Osteocyte (in vitro differentiated cells): ENCODE measurements around the gene CCDC27. TPM values are rescaled to one million over a fixed set of nuclear protein-coding genes. Genes with fewer than 3 reads are reported as not detected.
A peak's percentile ranks its signal among the peaks of the same experiment; 100 is the strongest.

Experiments used
- DNase-seq: peaks from one replicate; pipeline ENCODE4 v3.0.0; 2021; ENCODE audit warnings: mixed read lengths; ENCODE audit not compliant: unreplicated experiment; ENCODE audit errors: extremely low spot score
- H3K27ac Mint-ChIP-seq: one replicate; pipeline ENCODE4 v1.8.0; 2021; ENCODE audit warnings: mild to moderate bottlenecking, mixed read lengths; ENCODE audit not compliant: unreplicated experiment
- H3K27me3 Mint-ChIP-seq: one replicate; pipeline ENCODE4 v1.8.0; 2021; ENCODE audit warnings: mixed read lengths; ENCODE audit not compliant: unreplicated experiment
- H3K36me3 Mint-ChIP-seq: one replicate; pipeline ENCODE4 v1.8.0; 2021; ENCODE audit warnings: mixed read lengths; ENCODE audit not compliant: unreplicated experiment
- H3K4me1 Mint-ChIP-seq: one replicate; pipeline ENCODE4 v1.8.0; 2021; ENCODE audit warnings: mixed read lengths; ENCODE audit not compliant: unreplicated experiment
- H3K4me3 Mint-ChIP-seq: one replicate; pipeline ENCODE4 v1.8.0; 2021; ENCODE audit warnings: mild to moderate bottlenecking, moderate library complexity, mixed read lengths; ENCODE audit not compliant: unreplicated experiment
- H3K9me3 Mint-ChIP-seq: one replicate; pipeline ENCODE4 v1.8.0; 2021; ENCODE audit warnings: mixed read lengths; ENCODE audit not compliant: unreplicated experiment
- total RNA-seq: library from RNA; stranded (reverse); gene quantifications from 2 replicates; pipeline ENCODE4 v1.2.1, GENCODE V29; 2021
- TF ChIP-seq, protein P1 (sequence below): fragments of 200-600 bp; sonication (generic); IDR thresholded peaks from 2 replicates; pipeline ENCODE4 v1.5.0; 2021; ENCODE audit warnings: antibody characterized with exemption, mild to moderate bottlenecking, moderate library complexity

CCDC27 gene
- total RNA-seq, 1 donor from 2014 or later, result not detected

DNA sequence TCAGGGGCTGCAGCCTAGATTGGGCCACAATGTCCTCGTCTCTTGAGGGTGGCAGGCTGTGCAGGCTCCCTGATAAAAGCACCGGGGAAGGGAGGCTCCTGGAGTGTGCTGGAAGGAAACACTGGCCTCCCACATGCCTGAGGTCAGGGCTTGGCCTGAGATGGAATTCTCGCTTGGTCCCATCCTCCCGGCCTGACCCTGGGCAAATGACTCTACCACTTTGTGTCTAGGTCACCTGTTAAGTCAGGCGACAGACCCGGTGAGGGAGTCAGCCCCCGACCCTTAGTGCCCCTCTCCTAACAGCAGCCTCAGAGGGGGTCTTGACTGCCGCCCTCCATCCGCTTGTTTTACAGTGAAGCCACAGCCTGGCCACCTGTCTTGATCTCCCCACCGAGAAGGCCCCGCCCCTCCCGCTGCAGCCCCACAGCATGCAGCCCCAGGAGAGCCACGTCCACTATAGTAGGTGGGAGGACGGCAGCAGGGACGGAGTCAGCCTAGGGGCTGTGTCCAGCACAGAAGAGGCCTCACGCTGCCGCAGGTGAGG lies 22.8 kb downstream of the CCDC27 start:
- H3K4me3 Mint-ChIP-seq, result no peak overlapping the region
- no peak for DNase-seq
- TF ChIP-seq, protein P1, sequence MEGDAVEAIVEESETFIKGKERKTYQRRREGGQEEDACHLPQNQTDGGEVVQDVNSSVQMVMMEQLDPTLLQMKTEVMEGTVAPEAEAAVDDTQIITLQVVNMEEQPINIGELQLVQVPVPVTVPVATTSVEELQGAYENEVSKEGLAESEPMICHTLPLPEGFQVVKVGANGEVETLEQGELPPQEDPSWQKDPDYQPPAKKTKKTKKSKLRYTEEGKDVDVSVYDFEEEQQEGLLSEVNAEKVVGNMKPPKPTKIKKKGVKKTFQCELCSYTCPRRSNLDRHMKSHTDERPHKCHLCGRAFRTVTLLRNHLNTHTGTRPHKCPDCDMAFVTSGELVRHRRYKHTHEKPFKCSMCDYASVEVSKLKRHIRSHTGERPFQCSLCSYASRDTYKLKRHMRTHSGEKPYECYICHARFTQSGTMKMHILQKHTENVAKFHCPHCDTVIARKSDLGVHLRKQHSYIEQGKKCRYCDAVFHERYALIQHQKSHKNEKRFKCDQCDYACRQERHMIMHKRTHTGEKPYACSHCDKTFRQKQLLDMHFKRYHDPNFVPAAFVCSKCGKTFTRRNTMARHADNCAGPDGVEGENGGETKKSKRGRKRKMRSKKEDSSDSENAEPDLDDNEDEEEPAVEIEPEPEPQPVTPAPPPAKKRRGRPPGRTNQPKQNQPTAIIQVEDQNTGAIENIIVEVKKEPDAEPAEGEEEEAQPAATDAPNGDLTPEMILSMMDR, result no peak
- H3K4me1 Mint-ChIP-seq, result peaks cover 16% of the 10 kb centered on the region
- no peaks in the 10 kb centered on the region for H3K9me3 Mint-ChIP-seq
- H3K27me3 Mint-ChIP-seq, result no peaks in the 10 kb centered on the region
- H3K36me3 Mint-ChIP-seq, result peaks cover 5% of the 10 kb centered on the region
- peak overlapping the region; percentile 50 for H3K27ac Mint-ChIP-seq

DNA sequence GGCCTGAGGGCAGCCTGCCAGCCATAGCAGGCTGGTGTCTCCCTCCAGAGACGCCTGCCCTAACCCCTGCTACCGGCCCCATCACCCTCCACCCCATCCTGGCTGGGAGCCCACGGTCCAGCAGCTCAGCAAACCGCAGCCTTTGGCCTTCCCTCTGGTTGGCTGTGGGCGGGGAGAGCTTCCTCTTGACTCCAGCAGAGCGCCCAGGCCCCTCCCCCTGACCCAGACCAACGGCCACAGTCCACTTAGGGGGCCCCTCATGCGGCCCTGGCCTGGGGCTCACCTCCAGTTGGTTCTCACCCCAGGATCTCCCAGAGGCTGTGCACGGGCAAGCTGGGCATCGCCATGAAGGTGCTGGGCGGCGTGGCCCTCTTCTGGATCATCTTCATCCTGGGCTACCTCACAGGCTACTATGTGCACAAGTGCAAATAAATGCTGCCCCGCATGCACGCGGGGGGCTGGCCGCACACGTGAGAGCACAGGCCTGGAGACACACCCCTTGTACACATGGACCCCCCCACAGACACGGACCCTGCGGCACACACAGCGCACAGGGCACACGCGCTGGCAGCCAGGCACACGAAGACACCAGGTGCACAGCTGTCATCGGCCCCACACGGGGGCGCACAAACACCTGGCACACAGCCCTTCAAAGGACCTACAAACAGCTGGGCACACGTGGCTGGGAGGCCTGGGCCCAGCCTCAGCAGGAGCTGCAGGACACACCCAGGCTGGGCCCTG lies 23.4 kb downstream of the CCDC27 start:
- Mint-ChIP-seq H3K4me3 (no peak overlapping the region), H3K27ac (peak overlapping the region; percentile 50), H3K36me3 (peaks cover 11% of the 10 kb centered on the region), H3K4me1 (peaks cover 16% of the 10 kb centered on the region), H3K27me3 (no peaks in the 10 kb centered on the region), H3K9me3 (no peaks in the 10 kb centered on the region)
- TF ChIP-seq, protein P1, result no peak
- DNase-seq, result peak; percentile 82

DNA sequence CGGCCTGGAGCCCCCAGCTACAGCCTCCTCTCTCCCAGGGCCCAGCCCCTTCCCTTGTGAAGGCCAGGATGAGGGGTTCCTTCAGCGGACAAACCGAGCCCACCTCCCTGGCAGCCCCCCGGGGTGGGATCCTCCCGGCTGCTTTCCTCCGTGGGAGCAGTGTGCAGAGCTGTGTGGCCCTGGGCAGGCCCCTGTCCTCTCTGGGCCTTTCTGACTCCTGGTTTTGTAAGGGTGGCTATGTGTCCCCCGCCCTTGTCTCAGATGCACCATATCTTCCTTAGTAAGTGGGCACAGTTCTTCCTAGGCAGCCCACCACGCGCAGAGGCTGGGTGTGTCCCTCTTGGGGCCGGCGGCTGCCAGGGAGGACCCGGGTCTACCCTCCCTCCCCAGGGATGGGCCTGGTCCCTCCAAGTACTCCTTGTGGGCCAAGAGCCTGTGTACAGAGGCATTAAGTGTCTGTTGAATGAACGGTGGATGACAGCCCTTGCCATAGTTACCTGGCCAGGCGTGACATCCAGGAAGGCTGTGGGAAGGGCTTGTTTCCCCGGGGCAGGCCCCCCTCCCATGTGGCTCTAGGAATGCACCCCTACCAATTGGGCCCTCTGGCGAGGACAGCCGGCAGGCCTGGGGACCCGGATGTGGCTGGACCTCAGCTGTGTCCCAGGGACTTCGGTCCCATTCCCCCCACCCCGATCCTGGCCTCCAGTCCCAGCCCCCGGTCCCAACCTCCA lies 24.1 kb downstream of the CCDC27 start:
- H3K4me1 Mint-ChIP-seq, result peaks cover 16% of the 10 kb centered on the region
- no peak overlapping the region for H3K4me3 Mint-ChIP-seq
- H3K9me3 Mint-ChIP-seq, result no peaks in the 10 kb centered on the region
- peaks cover 14% of the 10 kb centered on the region for H3K36me3 Mint-ChIP-seq
- H3K27ac Mint-ChIP-seq, result no peak overlapping the region
- DNase-seq, result no peak
- no peaks in the 10 kb centered on the region for H3K27me3 Mint-ChIP-seq
- TF ChIP-seq, protein P1, result no peak

DNA sequence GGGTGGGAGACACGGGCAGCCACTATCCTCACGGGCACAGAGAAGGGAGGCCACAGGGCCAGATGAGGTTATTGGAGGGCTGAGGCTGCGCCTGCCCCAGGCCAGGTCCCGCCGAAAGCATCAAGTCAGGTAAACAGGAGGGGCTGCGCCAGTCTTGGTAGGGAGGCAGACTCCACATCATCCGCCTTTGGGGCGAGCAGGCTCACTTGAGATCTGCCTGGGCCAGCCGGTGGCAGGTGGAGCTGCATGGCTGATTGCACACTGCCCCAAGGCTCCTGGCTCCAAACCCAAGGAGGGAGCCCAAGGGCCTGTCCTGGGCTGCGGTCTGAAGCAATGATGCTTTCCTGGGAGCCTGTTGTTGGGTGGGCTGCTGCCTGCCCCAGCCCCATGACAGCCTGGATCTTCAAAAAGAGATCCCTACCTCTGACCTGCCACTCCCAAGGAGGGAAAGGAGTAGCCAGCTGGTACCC lies 24.9 kb downstream of the CCDC27 start:
- no peak overlapping the region for H3K4me3 Mint-ChIP-seq

More for the DNA sequence above, 24.9 kb downstream of the CCDC27 start:
- no peak for DNase-seq
- Mint-ChIP-seq H3K27ac (no peak overlapping the region), H3K4me1 (peaks cover 12% of the 10 kb centered on the region), H3K27me3 (no peaks in the 10 kb centered on the region), H3K9me3 (no peaks in the 10 kb centered on the region), H3K36me3 (peaks cover 14% of the 10 kb centered on the region)
- TF ChIP-seq, protein P1, result no peak
